Measurements from ENCODE around the gene TMEM117.
"Not testable (repeated sequence)": the region's sequence is repeated elsewhere in the genome, so short reads cannot be mapped to it uniquely, and the experiment has no call there.

Gene TMEM117

GRCh38 chr12:44317651-44318126 is 481.8 kb downstream of the TMEM117 start:
- no peak for DNase-seq

GRCh38 chr12:44331269-44331668 is 495.4 kb downstream of the TMEM117 start:
- DNase-seq, result no peak

- DNase-seq, result no peak
Observed at GRCh38 chr12:44334347-44334746, 498.5 kb downstream of the TMEM117 start.

- no peak for DNase-seq
Observed at GRCh38 chr12:44335030-44335429, 499.1 kb downstream of the TMEM117 start.

- DNase-seq, result no peak
Observed at GRCh38 chr12:44336577-44336976, 500.7 kb downstream of the TMEM117 start.

- no peak for DNase-seq
Observed at GRCh38 chr12:44342371-44342770, 506.5 kb downstream of the TMEM117 start.

- no peak for DNase-seq
Observed at GRCh38 chr12:44347145-44347544, 511.3 kb downstream of the TMEM117 start.

- DNase-seq, result no peak
Observed at GRCh38 chr12:44357494-44357893, 521.6 kb downstream of the TMEM117 start.

- DNase-seq, result no peak
Observed at GRCh38 chr12:44358636-44359035, 522.8 kb downstream of the TMEM117 start.

- DNase-seq, result no peak
Observed at GRCh38 chr12:44362947-44363346, 527.1 kb downstream of the TMEM117 start.

- no peak for DNase-seq
Observed at GRCh38 chr12:44367136-44367535, 531.3 kb downstream of the TMEM117 start.

GRCh38 chr12:44367916-44368315 is 532.0 kb downstream of the TMEM117 start:
- DNase-seq, result no peak

GRCh38 chr12:44369998-44370397 is 534.1 kb downstream of the TMEM117 start:
- DNase-seq, result no peak

GRCh38 chr12:44370982-44371381 is 535.1 kb downstream of the TMEM117 start:
- no peak for DNase-seq

GRCh38 chr12:44372259-44372658 is 536.4 kb downstream of the TMEM117 start:
- no peak for DNase-seq

GRCh38 chr12:44375694-44376093 is 539.8 kb downstream of the TMEM117 start:
- no peak for DNase-seq

- DNase-seq, result no peak
Observed at GRCh38 chr12:44377443-44378187, 541.7 kb downstream of the TMEM117 start.

GRCh38 chr12:44379113-44379512 is 543.2 kb downstream of the TMEM117 start:
- not testable (repeated sequence) for DNase-seq

GRCh38 chr12:44379831-44380230 is 544.0 kb downstream of the TMEM117 start:
- no peak for DNase-seq

- DNase-seq, result no peak
Observed at GRCh38 chr12:44380861-44381260, 545.0 kb downstream of the TMEM117 start.

GRCh38 chr12:44381341-44381740 is 545.5 kb downstream of the TMEM117 start:
- DNase-seq, result no peak

- no peak for DNase-seq
Observed at GRCh38 chr12:44384136-44384535, 548.3 kb downstream of the TMEM117 start.

GRCh38 chr12:44385964-44386363 is 550.1 kb downstream of the TMEM117 start:
- no peak for DNase-seq

- DNase-seq, result no peak
Observed at GRCh38 chr12:44387581-44387980, 551.7 kb downstream of the TMEM117 start.

- no peak for DNase-seq
Observed at GRCh38 chr12:44389038-44389437, 553.2 kb downstream of the TMEM117 start.

All from NCI-H345 (cell line).